Neuron (in vitro differentiated cells): ENCODE results near the gene COL12A1.

Source experiments
- H2AFZ ChIP-seq: one replicate; pipeline ENCODE4 v1.6.1; 2013; ENCODE audit warnings: low read depth, mild to moderate bottlenecking, inconsistent platforms, low read length, moderate library complexity
- H3K27me3 ChIP-seq: one replicate; pipeline ENCODE4 v1.6.1; 2013; ENCODE audit warnings: low read length; ENCODE audit not compliant: insufficient read depth
- H3K36me3 ChIP-seq: one replicate; pipeline ENCODE4 v1.6.1; 2013; ENCODE audit warnings: low read length; ENCODE audit not compliant: insufficient read depth
- H3K4me1 ChIP-seq: one replicate; pipeline ENCODE4 v1.6.1; 2013; ENCODE audit warnings: low read length; ENCODE audit not compliant: insufficient read depth
- H3K4me3 ChIP-seq: 2 replicates; pipeline ENCODE4 v1.5.1; 2013; ENCODE audit warnings: mild to moderate bottlenecking, low read length, moderate library complexity
- H3K9me3 ChIP-seq: one replicate; pipeline ENCODE4 v1.6.1; 2013; ENCODE audit warnings: low read length

COL12A1 gene

DNA sequence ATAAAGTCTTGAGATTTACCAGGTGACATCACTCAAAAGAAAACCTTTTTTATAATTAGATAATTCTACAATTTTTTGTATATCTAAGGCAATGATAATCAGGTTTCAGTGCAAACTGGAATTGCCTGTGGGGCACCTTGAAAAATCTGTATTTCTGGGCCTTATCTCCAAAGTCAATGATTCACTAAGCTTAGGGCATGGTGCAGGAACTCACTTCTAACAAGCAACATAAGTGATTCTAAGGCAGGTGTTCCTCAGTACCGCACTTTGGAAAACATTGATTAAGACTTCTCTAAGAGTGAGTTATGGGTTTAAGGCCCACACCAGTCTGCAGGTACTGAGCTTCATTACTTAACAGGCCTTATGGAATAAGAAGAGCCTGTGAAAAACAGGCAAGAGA is 115.3 kb downstream of the COL12A1 start:
- H3K4me3 ChIP-seq, result no peak overlapping the region
- H3K9me3 ChIP-seq, result no peaks in the 10 kb centered on the region
- H3K4me1 ChIP-seq, result no peaks in the 10 kb centered on the region
- no peak overlapping the region for H2AFZ ChIP-seq
- peaks cover 6% of the 10 kb centered on the region for H3K27me3 ChIP-seq
- H3K36me3 ChIP-seq, result no peaks in the 10 kb centered on the region

DNA sequence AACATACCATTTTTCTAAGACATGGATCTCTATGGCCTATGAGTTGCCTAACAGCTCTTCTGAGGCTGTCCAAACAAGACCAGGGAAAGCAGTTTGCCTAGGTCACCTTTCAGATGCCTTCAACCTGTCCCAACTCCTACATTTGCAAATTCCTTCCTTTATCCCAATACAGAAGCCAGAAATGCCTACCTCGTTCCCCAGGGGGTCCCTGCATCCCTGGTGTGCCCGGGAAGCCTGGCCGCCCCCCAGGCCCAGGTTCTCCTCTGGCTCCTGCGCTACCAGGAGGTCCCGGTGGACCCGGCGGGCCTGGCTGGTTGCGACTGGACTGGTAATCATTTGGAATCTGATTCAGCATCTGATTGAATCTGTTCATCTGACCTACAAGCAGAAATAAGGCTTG is 115.9 kb downstream of the COL12A1 start:
- H3K4me3 ChIP-seq, result no peak overlapping the region
- H3K36me3 ChIP-seq, result no peaks in the 10 kb centered on the region
- peaks cover 13% of the 10 kb centered on the region for H3K27me3 ChIP-seq
- H2AFZ ChIP-seq, result no peak overlapping the region
- H3K9me3 ChIP-seq, result no peaks in the 10 kb centered on the region
- H3K4me1 ChIP-seq, result peaks cover under 1% of the 10 kb centered on the region

DNA sequence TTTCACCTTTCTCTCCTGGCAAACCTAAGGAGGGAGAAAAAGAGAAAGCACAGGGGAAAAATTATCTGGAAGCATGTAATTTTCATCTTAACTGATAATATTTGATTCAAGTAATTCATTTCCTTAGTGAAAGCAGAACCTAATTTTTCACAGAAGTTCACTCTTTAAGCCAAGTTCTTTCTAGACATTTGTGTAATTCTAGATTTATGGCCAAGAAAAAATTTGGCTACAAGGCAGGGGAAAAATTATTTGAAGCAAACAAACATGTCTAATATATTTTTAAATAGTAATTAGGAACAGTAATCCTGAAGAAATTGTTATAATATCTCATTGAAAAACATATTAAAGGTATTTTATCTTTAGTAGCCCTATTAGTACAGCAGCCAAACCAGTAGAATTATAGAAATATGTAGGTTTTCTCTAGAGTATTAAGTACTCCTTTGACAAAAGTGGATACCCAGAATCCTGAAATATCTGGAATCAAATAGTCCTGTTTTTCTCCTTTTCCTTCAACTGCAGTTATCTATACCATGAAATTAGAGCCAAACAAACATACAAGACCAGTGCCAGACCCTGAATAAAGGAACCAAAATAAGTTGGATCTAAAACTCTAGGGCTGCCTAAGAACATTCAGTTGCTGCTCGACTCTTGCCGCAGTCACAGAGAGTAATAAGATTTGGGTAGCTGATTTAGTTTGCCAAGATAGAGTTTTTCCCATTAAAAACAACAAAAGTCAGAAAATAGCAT is 116.5 kb downstream of the COL12A1 start:
- no peak overlapping the region for H3K4me3 ChIP-seq
- peaks cover 18% of the 10 kb centered on the region for H3K27me3 ChIP-seq
- no peaks in the 10 kb centered on the region for H3K36me3 ChIP-seq
- H3K9me3 ChIP-seq, result no peaks in the 10 kb centered on the region
- peaks cover 3% of the 10 kb centered on the region for H3K4me1 ChIP-seq
- H2AFZ ChIP-seq, result no peak overlapping the region

DNA sequence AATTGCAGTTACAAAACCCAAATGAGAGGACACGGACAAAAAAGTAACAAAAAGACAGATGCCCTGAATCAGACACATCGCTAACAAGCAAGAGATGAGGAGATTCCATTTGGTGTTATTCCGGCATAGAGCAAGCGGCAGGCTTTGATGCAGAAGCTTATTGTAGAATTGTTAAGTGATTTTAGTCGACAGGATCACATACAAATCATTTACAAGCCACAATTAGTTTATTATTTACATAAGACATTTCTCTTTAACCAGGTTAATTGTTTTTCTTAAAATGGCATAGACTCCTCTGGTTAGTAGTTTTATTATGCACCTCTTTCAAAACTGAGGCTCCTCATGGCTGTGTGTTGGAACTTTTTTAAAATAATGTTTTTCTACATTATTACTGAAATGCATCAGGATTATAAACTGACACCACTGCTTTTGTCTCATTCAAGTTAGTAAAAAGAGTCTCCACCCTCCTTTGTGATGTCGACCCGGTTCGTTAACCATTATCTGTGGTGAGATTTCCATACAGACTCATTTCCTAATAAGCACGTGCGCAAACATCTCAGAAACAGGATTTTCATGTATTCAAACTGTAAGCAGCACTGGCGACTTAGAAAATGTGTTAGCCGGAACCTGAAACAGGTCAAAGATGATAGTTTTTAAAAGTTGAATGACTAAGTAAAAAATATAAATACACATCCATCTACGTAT is 119.8 kb downstream of the COL12A1 start:
- H3K9me3 ChIP-seq, result no peaks in the 10 kb centered on the region

DNA sequence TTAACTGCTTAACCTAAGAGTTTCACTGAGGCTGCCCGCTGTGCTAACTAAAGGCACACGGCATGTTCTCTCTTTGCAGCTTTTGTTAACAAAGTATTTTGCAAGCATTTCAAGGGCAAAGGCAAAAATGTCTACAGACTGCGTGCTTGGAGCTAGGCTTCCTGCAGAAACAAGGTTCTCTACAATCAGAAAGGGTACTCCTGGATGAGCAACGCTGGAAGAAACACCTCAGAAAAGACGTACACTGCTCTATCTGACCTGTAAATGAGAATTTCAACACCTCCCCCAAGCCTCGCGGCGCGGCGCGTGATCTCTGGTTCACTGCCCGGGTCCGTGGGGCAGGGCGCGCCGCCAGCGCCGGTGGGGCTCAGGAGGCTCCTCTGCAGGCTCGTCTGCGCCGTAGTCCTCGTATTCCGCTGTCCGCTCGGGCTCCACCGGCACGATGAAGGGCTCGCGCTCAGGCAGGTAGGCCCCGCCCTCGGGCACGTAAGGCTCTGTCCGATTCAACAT is 120.9 kb downstream of the COL12A1 start:
- peaks cover 3% of the 10 kb centered on the region for H3K4me1 ChIP-seq
- H3K4me3 ChIP-seq, result no peak overlapping the region
- no peaks in the 10 kb centered on the region for H3K36me3 ChIP-seq
- peak overlapping the region; percentile 40 for H2AFZ ChIP-seq
- H3K9me3 ChIP-seq, result no peaks in the 10 kb centered on the region
- peaks cover 27% of the 10 kb centered on the region for H3K27me3 ChIP-seq

More for the DNA sequence above, 119.8 kb downstream of the COL12A1 start:
- H3K4me1 ChIP-seq, result peaks cover 3% of the 10 kb centered on the region
- H3K27me3 ChIP-seq, result peaks cover 27% of the 10 kb centered on the region
- no peaks in the 10 kb centered on the region for H3K36me3 ChIP-seq
- no peak overlapping the region for H2AFZ ChIP-seq
- H3K4me3 ChIP-seq, result no peak overlapping the region

DNA sequence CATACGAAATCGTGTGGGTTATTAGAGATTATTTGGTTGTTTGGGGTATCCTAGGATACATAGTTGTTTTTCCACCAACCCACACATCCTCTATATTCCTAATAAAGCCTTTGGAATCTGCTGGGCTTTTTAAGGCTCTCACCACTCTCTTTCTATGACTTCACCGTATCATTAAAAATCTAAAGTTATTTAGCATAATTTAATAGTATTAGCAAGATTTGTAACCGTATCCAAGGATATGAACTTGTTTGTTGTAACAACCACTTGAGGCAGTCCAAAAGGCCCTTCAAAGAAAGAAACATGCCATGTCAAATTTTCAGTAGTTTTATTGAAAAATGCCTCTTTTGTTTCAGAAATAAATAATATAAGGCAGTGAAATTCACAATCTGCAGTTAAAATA is 121.8 kb downstream of the COL12A1 start:
- no peaks in the 10 kb centered on the region for H3K9me3 ChIP-seq
- no peak overlapping the region for H3K4me3 ChIP-seq
- H3K27me3 ChIP-seq, result peaks cover 27% of the 10 kb centered on the region
- H3K4me1 ChIP-seq, result peaks cover 3% of the 10 kb centered on the region
- no peak overlapping the region for H2AFZ ChIP-seq
- no peaks in the 10 kb centered on the region for H3K36me3 ChIP-seq

DNA sequence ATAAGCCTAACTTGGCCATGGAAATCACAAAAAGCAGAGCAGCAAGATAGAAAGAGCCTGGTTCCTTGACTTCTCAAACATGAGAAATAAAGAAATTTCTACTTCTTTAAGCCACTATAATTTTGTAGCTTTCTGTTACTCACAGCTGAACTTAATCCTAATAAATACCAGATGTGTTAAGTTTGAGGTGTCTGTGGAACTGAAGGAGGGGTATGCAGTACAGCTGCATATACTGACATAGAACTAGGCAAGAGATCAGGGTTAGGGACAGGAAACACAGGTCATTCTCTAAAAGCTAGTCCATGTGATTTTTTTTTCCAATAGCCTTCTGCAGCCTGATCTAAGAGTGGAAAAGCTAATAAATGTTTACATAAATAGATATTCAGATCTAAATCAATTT is 123.9 kb downstream of the COL12A1 start:
- H3K9me3 ChIP-seq, result no peaks in the 10 kb centered on the region
- no peaks in the 10 kb centered on the region for H3K36me3 ChIP-seq
- peaks cover 27% of the 10 kb centered on the region for H3K27me3 ChIP-seq
- H3K4me3 ChIP-seq, result no peak overlapping the region
- no peak overlapping the region for H2AFZ ChIP-seq
- H3K4me1 ChIP-seq, result peaks cover 3% of the 10 kb centered on the region

DNA sequence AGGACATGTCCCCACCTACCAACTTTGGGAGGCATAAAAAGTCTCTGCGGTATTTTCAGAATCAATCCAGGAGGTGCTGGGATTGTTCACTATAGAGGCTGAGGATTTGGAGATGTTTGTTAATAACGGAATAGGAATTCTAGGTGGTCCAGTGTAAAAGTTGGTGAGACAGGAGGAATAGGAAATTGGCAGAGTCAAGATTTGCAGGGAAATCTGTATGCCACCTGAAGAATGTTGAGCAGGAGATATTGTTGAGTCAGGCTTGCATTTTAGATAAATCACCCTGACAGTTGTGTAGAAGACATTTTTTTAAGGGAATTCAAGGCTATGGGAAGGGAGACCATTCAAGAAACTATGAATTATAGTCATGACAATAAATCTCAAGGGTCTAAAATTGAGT is 124.8 kb downstream of the COL12A1 start:
- Histone ChIP-seq H3K4me1 (peaks cover 3% of the 10 kb centered on the region), H3K27me3 (peaks cover 24% of the 10 kb centered on the region), H2AFZ (no peak overlapping the region), H3K9me3 (no peaks in the 10 kb centered on the region), H3K4me3 (no peak overlapping the region), H3K36me3 (no peaks in the 10 kb centered on the region)

DNA sequence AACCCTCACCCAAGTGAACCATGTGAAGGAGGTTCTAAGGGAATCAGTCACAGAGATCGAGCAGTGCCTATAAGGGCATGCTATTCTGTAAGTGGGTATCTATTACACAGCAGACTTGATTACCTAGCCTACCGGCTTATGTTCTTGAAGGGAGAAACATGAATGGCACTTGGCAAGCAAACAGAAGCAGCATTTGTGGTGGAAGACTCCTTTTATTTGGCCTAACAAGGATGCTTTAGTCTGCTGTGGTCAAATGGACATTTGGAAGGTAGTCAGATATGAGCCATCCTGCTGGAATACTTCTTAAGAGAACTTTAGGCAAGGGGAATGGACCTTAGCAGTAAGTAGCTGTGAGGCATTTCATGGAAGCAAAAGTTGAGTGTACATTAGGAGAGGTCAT is 126.3 kb downstream of the COL12A1 start:
- Histone ChIP-seq H3K27me3 (peaks cover 12% of the 10 kb centered on the region), H3K4me1 (no peaks in the 10 kb centered on the region), H2AFZ (no peak overlapping the region), H3K9me3 (no peaks in the 10 kb centered on the region), H3K4me3 (no peak overlapping the region), H3K36me3 (no peaks in the 10 kb centered on the region)

DNA sequence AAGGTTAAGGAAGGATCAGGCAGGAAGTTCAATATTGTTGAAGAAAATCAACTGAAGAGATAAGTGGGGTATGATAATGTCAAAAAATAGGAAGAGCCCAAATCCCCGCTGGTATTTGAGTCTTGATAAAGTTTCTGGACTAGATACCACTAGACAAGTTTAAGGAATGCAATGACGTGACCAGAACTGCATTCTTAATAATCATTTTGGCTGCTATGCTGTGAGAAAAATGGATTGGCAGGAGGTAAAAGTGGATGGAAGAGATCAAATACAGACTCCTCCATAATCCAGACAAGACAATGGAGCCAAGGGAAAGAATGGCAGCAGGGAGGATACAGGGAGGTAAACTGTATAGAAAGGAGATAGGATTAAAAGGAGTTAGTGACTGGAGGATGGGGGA is 128.2 kb downstream of the COL12A1 start:
- H3K4me3 ChIP-seq, result no peak overlapping the region
- H3K9me3 ChIP-seq, result no peaks in the 10 kb centered on the region
- no peaks in the 10 kb centered on the region for H3K4me1 ChIP-seq
- H3K36me3 ChIP-seq, result no peaks in the 10 kb centered on the region
- H3K27me3 ChIP-seq, result no peaks in the 10 kb centered on the region
- no peak overlapping the region for H2AFZ ChIP-seq

DNA sequence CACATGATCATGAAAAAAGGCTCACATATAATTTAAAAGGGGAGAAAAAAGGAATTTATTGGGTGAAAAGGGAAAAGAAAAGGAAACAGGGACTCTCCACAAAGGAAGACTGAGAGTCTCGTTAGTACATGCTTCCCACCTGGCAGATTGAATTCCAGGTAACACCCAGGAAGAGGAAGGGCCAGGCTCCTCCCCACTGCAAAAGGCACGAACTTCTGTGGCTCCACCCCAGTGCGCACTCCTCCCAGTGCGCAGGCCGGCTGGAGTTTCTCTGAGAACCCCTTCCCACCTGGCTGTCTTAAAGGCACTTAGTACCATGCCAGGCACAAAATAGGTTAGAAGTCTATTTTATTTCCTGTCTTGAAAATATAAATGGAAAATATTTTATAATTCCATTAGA is 129.8 kb downstream of the COL12A1 start:
- H3K27me3 ChIP-seq, result no peaks in the 10 kb centered on the region
- H3K4me3 ChIP-seq, result no peak overlapping the region
- no peaks in the 10 kb centered on the region for H3K9me3 ChIP-seq
- H3K4me1 ChIP-seq, result no peaks in the 10 kb centered on the region
- no peak overlapping the region for H2AFZ ChIP-seq
- no peaks in the 10 kb centered on the region for H3K36me3 ChIP-seq

DNA sequence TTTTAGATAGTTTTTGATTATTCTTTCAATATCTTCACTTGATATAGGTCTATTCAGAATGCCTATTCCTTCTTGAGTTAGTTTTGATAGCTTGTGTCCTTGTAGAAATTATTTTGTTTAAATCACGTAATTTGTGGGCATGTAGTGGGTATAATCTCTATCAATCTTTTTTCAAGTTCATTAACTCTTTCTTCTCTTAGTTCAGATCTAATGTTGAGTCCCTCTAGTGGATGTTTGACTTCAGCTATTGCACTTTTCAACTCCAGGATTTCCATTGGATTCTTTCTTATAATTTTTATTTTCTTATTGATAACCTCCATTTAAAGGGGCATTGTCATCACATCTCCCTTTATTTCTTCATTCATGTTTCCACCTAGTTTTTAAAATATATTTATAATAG is 135.6 kb downstream of the COL12A1 start:
- no peak overlapping the region for H3K4me3 ChIP-seq
- no peaks in the 10 kb centered on the region for H3K36me3 ChIP-seq
- H3K4me1 ChIP-seq, result no peaks in the 10 kb centered on the region
- no peaks in the 10 kb centered on the region for H3K9me3 ChIP-seq
- no peak overlapping the region for H2AFZ ChIP-seq
- no peaks in the 10 kb centered on the region for H3K27me3 ChIP-seq

DNA sequence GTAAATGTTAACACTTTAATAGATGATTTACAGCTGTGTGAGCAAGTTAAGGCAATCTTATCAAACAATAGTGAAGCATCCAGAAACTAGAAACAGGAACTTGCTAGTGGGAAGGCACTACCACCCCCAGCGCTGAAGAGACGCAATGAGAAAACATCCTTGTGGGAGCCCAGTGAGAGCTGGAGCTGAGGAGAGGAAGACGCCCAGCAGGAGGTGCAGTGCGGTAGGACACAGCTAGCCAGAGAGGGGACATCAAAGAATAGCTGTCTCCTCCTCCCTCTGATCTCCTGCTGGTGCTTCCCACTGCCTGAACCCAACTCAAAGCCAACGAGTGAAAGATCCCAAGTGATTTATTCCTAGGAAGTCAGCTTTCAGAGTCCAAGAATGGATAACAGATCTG is 140.3 kb downstream of the COL12A1 start:
- Histone ChIP-seq H3K4me3 (no peak overlapping the region), H3K36me3 (no peaks in the 10 kb centered on the region)

More for the DNA sequence above, 140.3 kb downstream of the COL12A1 start:
- H3K9me3 ChIP-seq, result no peaks in the 10 kb centered on the region
- H2AFZ ChIP-seq, result no peak overlapping the region
- H3K27me3 ChIP-seq, result no peaks in the 10 kb centered on the region
- H3K4me1 ChIP-seq, result no peaks in the 10 kb centered on the region
